Mesendoderm (in vitro differentiated cells): ENCODE results near the gene GMDS.
A peak's percentile ranks its signal among the peaks of the same experiment; 100 is the strongest.

ENCODE experiments used
- DNase-seq: peaks from one replicate; pipeline ENCODE4 v3.0.0; 2013
- H2AK5ac ChIP-seq: 2 replicates; pipeline ENCODE4 v1.6.1; 2013; ENCODE audit warnings: low read length, inconsistent platforms
- H2BK120ac ChIP-seq: 2 replicates; pipeline ENCODE4 v1.6.1; 2013; ENCODE audit warnings: low read depth, mild to moderate bottlenecking, low read length, moderate library complexity, mixed read lengths
- H2BK15ac ChIP-seq: replicated peaks from 2 replicates; pipeline ENCODE4 v1.6.1; 2013; ENCODE audit warnings: low read depth, mild to moderate bottlenecking, moderate library complexity
- H2BK5ac ChIP-seq: 2 replicates; pipeline ENCODE4 v1.6.1; 2013; ENCODE audit warnings: low read length, inconsistent platforms
- H3K18ac ChIP-seq: 2 replicates; pipeline ENCODE4 v1.6.1; 2013; ENCODE audit warnings: mild to moderate bottlenecking, low read length, mixed read lengths
- H3K23ac ChIP-seq: one replicate; pipeline ENCODE4 v1.6.1; 2013; ENCODE audit warnings: low read length
- H3K27ac ChIP-seq: 2 replicates; pipeline ENCODE4 v1.5.1; 2013; ENCODE audit warnings: low read depth, mild to moderate bottlenecking, inconsistent platforms, low read length, moderate library complexity
- H3K27me3 ChIP-seq: 2 replicates; pipeline ENCODE4 v1.6.1; 2013; ENCODE audit warnings: low read length, control low read depth, mild to moderate bottlenecking, inconsistent platforms; ENCODE audit not compliant: insufficient read depth, poor library complexity
- H3K36me3 ChIP-seq: 2 replicates; pipeline ENCODE4 v1.6.1; 2013; ENCODE audit warnings: low read length, inconsistent platforms; ENCODE audit not compliant: control insufficient read depth, insufficient read depth
- H3K4ac ChIP-seq: one replicate; pipeline ENCODE4 v1.6.1; 2013; ENCODE audit warnings: low read depth, mild to moderate bottlenecking, low read length, moderate library complexity
- H3K4me1 ChIP-seq: 2 replicates; pipeline ENCODE4 v1.6.1; 2013; ENCODE audit warnings: low read depth, low read length, inconsistent platforms; ENCODE audit not compliant: control insufficient read depth
- H3K4me2 ChIP-seq: 2 replicates; pipeline ENCODE4 v1.6.1; 2013; ENCODE audit warnings: low read length
- H3K4me3 ChIP-seq: 2 replicates; pipeline ENCODE4 v1.5.1; 2013; ENCODE audit warnings: mild to moderate bottlenecking, low read length
- H3K56ac ChIP-seq: one replicate; pipeline ENCODE4 v1.6.1; 2013; ENCODE audit warnings: low read length
- H3K79me1 ChIP-seq: 2 replicates; pipeline ENCODE4 v1.6.1; 2013; ENCODE audit warnings: low read length, inconsistent platforms
- H3K79me2 ChIP-seq: 2 replicates; pipeline ENCODE4 v1.6.1; 2013; ENCODE audit warnings: mild to moderate bottlenecking, low read length; ENCODE audit not compliant: control insufficient read depth, insufficient read depth
- H3K9ac ChIP-seq: 2 replicates; pipeline ENCODE4 v1.6.1; 2013; ENCODE audit warnings: low read length, inconsistent platforms
- H4K5ac ChIP-seq: one replicate; pipeline ENCODE4 v1.6.1; 2013; ENCODE audit warnings: low read length
- H4K8ac ChIP-seq: one replicate; pipeline ENCODE4 v1.6.1; 2013; ENCODE audit warnings: low read depth, mild to moderate bottlenecking, control low read depth, low read length, moderate library complexity
- whole genome bisulfite sequencing: extraction: QIAGEN DNeasy Blood & Tissue Kit; methylation state at CpG from one replicate; pipeline ENCODE4 v1.1.7; 2013; ENCODE audit warnings: low lambda C conversion rate, missing lambda C conversion rate; ENCODE audit not compliant: insufficient coverage; ENCODE audit errors: extremely low coverage; 5-methylcytosine and 5-hydroxymethylcytosine counted together

Gene GMDS

GRCh38 chr6:2235777-2236495, 9.5 kb downstream of the GMDS start:
- Histone ChIP-seq H4K5ac (no peak overlapping the region), H3K4me2 (no peak overlapping the region), H3K56ac (no peak overlapping the region), H2AK5ac (no peak overlapping the region), H3K27me3 (no peaks in the 10 kb centered on the region), H3K4me1 (no peaks in the 10 kb centered on the region), H3K23ac (no peak overlapping the region), H3K18ac (no peak overlapping the region), H3K27ac (no peak overlapping the region), H2BK15ac (no peak overlapping the region), H4K8ac (no peak overlapping the region), H3K79me2 (no peaks in the 10 kb centered on the region), H3K36me3 (no peaks in the 10 kb centered on the region), H3K79me1 (no peaks in the 10 kb centered on the region), H3K4me3 (no peak overlapping the region), H2BK5ac (no peak overlapping the region), H3K4ac (no peak overlapping the region), H2BK120ac (no peak overlapping the region), H3K9ac (no peak overlapping the region)
- DNase-seq = no peak
- no CpG with 5 or more reads among the region's 2 CpGs for WGBS

- H3K4ac ChIP-seq = no peak overlapping the region
- H3K79me1 ChIP-seq = no peaks in the 10 kb centered on the region
- H3K4me3 ChIP-seq = no peak overlapping the region
- no peak for DNase-seq
- no peak overlapping the region for H2BK5ac ChIP-seq
- WGBS = no CpG with 5 or more reads among the region's 9 CpGs
- H3K4me1 ChIP-seq = no peaks in the 10 kb centered on the region
- no peak overlapping the region for H3K23ac ChIP-seq
- no peaks in the 10 kb centered on the region for H3K36me3 ChIP-seq
- H2BK120ac ChIP-seq = no peak overlapping the region
- H3K27ac ChIP-seq = no peak overlapping the region
- H3K27me3 ChIP-seq = no peaks in the 10 kb centered on the region
- H3K4me2 ChIP-seq = no peak overlapping the region
- no peak overlapping the region for H3K56ac ChIP-seq
- H4K5ac ChIP-seq = no peak overlapping the region
- no peak overlapping the region for H2BK15ac ChIP-seq
- no peaks in the 10 kb centered on the region for H3K79me2 ChIP-seq
- no peak overlapping the region for H3K9ac ChIP-seq
- H2AK5ac ChIP-seq = no peak overlapping the region
- H4K8ac ChIP-seq = no peak overlapping the region
- no peak overlapping the region for H3K18ac ChIP-seq
Observed at GRCh38 chr6:2232445-2232844, 13.0 kb downstream of the GMDS start.

- no peak overlapping the region for H3K4ac ChIP-seq
- no peaks in the 10 kb centered on the region for H3K79me2 ChIP-seq
- no peak overlapping the region for H3K4me2 ChIP-seq
- H3K36me3 ChIP-seq = no peaks in the 10 kb centered on the region
- no peak overlapping the region for H3K23ac ChIP-seq
- H2BK120ac ChIP-seq = no peak overlapping the region
- H2BK5ac ChIP-seq = no peak overlapping the region
- no peak overlapping the region for H3K9ac ChIP-seq
- peak; percentile 11 for DNase-seq
- WGBS = no CpG with 5 or more reads among the region's 4 CpGs
- no peak overlapping the region for H2BK15ac ChIP-seq
- H3K56ac ChIP-seq = no peak overlapping the region
- H3K79me1 ChIP-seq = no peaks in the 10 kb centered on the region
- H3K18ac ChIP-seq = no peak overlapping the region
- no peaks in the 10 kb centered on the region for H3K4me1 ChIP-seq
- no peak overlapping the region for H2AK5ac ChIP-seq
- no peak overlapping the region for H3K4me3 ChIP-seq
- no peak overlapping the region for H4K8ac ChIP-seq
- H4K5ac ChIP-seq = no peak overlapping the region
- no peak overlapping the region for H3K27ac ChIP-seq
- no peaks in the 10 kb centered on the region for H3K27me3 ChIP-seq
Observed at GRCh38 chr6:2231438-2231837, 14.0 kb downstream of the GMDS start.

GRCh38 chr6:2230659-2231277, 14.6 kb downstream of the GMDS start:
- WGBS = no CpG with 5 or more reads among the region's 2 CpGs
- Histone ChIP-seq H3K4ac (no peak overlapping the region), H3K79me1 (no peaks in the 10 kb centered on the region), H3K4me2 (no peak overlapping the region), H3K9ac (no peak overlapping the region), H2BK120ac (no peak overlapping the region), H2AK5ac (no peak overlapping the region), H3K79me2 (no peaks in the 10 kb centered on the region), H3K4me1 (no peaks in the 10 kb centered on the region), H3K56ac (no peak overlapping the region), H3K4me3 (no peak overlapping the region), H3K36me3 (no peaks in the 10 kb centered on the region), H3K27me3 (no peaks in the 10 kb centered on the region), H2BK5ac (no peak overlapping the region), H3K23ac (no peak overlapping the region), H3K18ac (no peak overlapping the region), H3K27ac (no peak overlapping the region), H2BK15ac (no peak overlapping the region), H4K5ac (no peak overlapping the region), H4K8ac (no peak overlapping the region)
- DNase-seq = no peak

- H3K18ac ChIP-seq = no peak overlapping the region
- H3K27me3 ChIP-seq = no peaks in the 10 kb centered on the region
- H3K9ac ChIP-seq = no peak overlapping the region
- H3K4ac ChIP-seq = no peak overlapping the region
- H4K5ac ChIP-seq = no peak overlapping the region
- H3K79me1 ChIP-seq = no peaks in the 10 kb centered on the region
- no peaks in the 10 kb centered on the region for H3K36me3 ChIP-seq
- H2BK5ac ChIP-seq = no peak overlapping the region
- no peak overlapping the region for H3K4me3 ChIP-seq
- no peak overlapping the region for H3K4me2 ChIP-seq
- DNase-seq = peak; percentile 78
- H2BK15ac ChIP-seq = no peak overlapping the region
- H3K56ac ChIP-seq = no peak overlapping the region
- H3K4me1 ChIP-seq = no peaks in the 10 kb centered on the region
- H3K79me2 ChIP-seq = no peaks in the 10 kb centered on the region
- H3K23ac ChIP-seq = no peak overlapping the region
- WGBS = no CpG with 5 or more reads among the region's 4 CpGs
- H2AK5ac ChIP-seq = no peak overlapping the region
- no peak overlapping the region for H2BK120ac ChIP-seq
- no peak overlapping the region for H4K8ac ChIP-seq
- H3K27ac ChIP-seq = no peak overlapping the region
Observed at GRCh38 chr6:2229742-2230141, 15.7 kb downstream of the GMDS start.

- H3K36me3 ChIP-seq = no peaks in the 10 kb centered on the region
- no peak overlapping the region for H4K8ac ChIP-seq
- no peak for DNase-seq
- no peak overlapping the region for H2BK120ac ChIP-seq
- no peaks in the 10 kb centered on the region for H3K27me3 ChIP-seq
- H3K23ac ChIP-seq = no peak overlapping the region
- no peak overlapping the region for H3K56ac ChIP-seq
- no peak overlapping the region for H3K18ac ChIP-seq
- H3K9ac ChIP-seq = no peak overlapping the region
- no CpG with 5 or more reads among the region's 4 CpGs for WGBS
- no peak overlapping the region for H3K27ac ChIP-seq
- no peak overlapping the region for H3K4me3 ChIP-seq
- H3K4me2 ChIP-seq = no peak overlapping the region
- H3K79me1 ChIP-seq = no peaks in the 10 kb centered on the region
- no peak overlapping the region for H3K4ac ChIP-seq
- H2BK15ac ChIP-seq = no peak overlapping the region
- no peaks in the 10 kb centered on the region for H3K4me1 ChIP-seq
- H2BK5ac ChIP-seq = no peak overlapping the region
- H2AK5ac ChIP-seq = no peak overlapping the region
- H4K5ac ChIP-seq = no peak overlapping the region
- H3K79me2 ChIP-seq = no peaks in the 10 kb centered on the region
Observed at GRCh38 chr6:2229039-2229438, 16.4 kb downstream of the GMDS start.
